HEK293 (cell line): Measurements from ENCODE around the gene LYZL4.

Source experiments
- CTCF ChIA-PET: fragments of 350-600 bp; formaldehyde crosslinking; extraction: SDS; loops from one replicate; lab custom pipeline; 2021; ENCODE audit warnings: antibody characterized with exemption; lab: Yijun Ruan, JAX
- POLR2A ChIA-PET: fragments of 300-600 bp; formaldehyde crosslinking; extraction: SDS; loops from one replicate; lab custom pipeline; 2020; ENCODE audit warnings: antibody characterized with exemption, inconsistent platforms; lab: Yijun Ruan, JAX
- H3K27ac ChIP-seq: fragments of 200-500 bp; sonication (Bioruptor generic); 2 replicates; pipeline ENCODE4 v1.5.1; 2014; ENCODE audit warnings: low read depth, low read length, control low read depth, inconsistent platforms; ENCODE audit errors: extremely low read depth
- H3K36me3 ChIP-seq, 2 experiments: fragments of 200-500 bp in 1 of 2; sonication (Bioruptor generic) in 1 of 2; 1 replicate in 1 of 2; 2 replicates in 1 of 2; pipeline ENCODE4 v1.5.1; 2014 to 2017; ENCODE audit warnings: inconsistent platforms in 2 of 2, low read length in 2 of 2; ENCODE audit not compliant: control insufficient read depth in 2 of 2, insufficient read depth in 1 of 2
- H3K4me1 ChIP-seq: fragments of 200-500 bp; sonication (Bioruptor generic); 2 replicates; pipeline ENCODE4 v1.5.1; 2014; ENCODE audit warnings: mild to moderate bottlenecking, low read length, inconsistent platforms; ENCODE audit not compliant: control insufficient read depth, insufficient read depth
- H3K4me3 ChIP-seq: 2 replicates; pipeline ENCODE4 v1.5.1; 2011; ENCODE audit warnings: low read depth, mild to moderate bottlenecking, control low read depth, low read length, moderate library complexity
- H3K9me3 ChIP-seq: fragments of 200-500 bp; sonication (Bioruptor generic); 2 replicates; pipeline ENCODE4 v1.5.1; 2014; ENCODE audit warnings: low read depth, low read length, inconsistent platforms; ENCODE audit not compliant: control insufficient read depth, insufficient read depth
- HOXA7 ChIP-seq: sonication (generic); formaldehyde crosslinking; IDR thresholded peaks from 2 replicates; pipeline ENCODE4 v1.8.1; 2022; ENCODE audit warnings: missing genetic modification reagents, borderline replicate concordance
- KLF1 ChIP-seq: fragments of 450-650 bp; formaldehyde crosslinking; IDR thresholded peaks from 2 replicates; pipeline ENCODE4 v1.5.1; 2016; ENCODE audit warnings: missing biosample characterization, missing genetic modification characterization
- KLF7 ChIP-seq: fragments of 450-650 bp; formaldehyde crosslinking; IDR thresholded peaks from 2 replicates; pipeline ENCODE4 v1.5.1; 2016; ENCODE audit warnings: missing biosample characterization, missing genetic modification characterization, borderline replicate concordance
- YY2 ChIP-seq: fragments of 450-650 bp; formaldehyde crosslinking; IDR thresholded peaks from 2 replicates; pipeline ENCODE4 v1.5.1; 2016; ENCODE audit warnings: missing biosample characterization, missing genetic modification characterization
- ZBTB20 ChIP-seq: fragments of 450-650 bp; formaldehyde crosslinking; IDR thresholded peaks from 2 replicates; pipeline ENCODE4 v1.5.1; 2016; ENCODE audit warnings: missing biosample characterization, missing genetic modification characterization
- ZBTB44 ChIP-seq: fragments of 450-650 bp; IDR thresholded peaks from 2 replicates; pipeline ENCODE4 v1.5.1; 2018; ENCODE audit warnings: missing biosample characterization, mild to moderate bottlenecking, missing genetic modification characterization
- ZBTB49 ChIP-seq: fragments of 450-650 bp; formaldehyde crosslinking; IDR thresholded peaks from 2 replicates; pipeline ENCODE4 v1.5.1; 2016; ENCODE audit warnings: missing biosample characterization, missing genetic modification characterization, low read depth
- ZNF223 ChIP-seq: fragments of 450-650 bp; formaldehyde crosslinking; IDR thresholded peaks from 2 replicates; pipeline ENCODE4 v1.5.1; 2016; ENCODE audit warnings: missing biosample characterization, missing genetic modification characterization
- ZNF26 ChIP-seq: fragments of 450-650 bp; formaldehyde crosslinking; IDR thresholded peaks from 2 replicates; pipeline ENCODE4 v1.5.1; 2016; ENCODE audit warnings: missing biosample characterization, missing genetic modification characterization
- ZNF292 ChIP-seq: fragments of 450-650 bp; formaldehyde crosslinking; IDR thresholded peaks from 2 replicates; pipeline ENCODE4 v1.5.1; 2016; ENCODE audit warnings: low read depth, missing biosample characterization, missing genetic modification characterization, borderline replicate concordance
- ZNF354C ChIP-seq: fragments of 450-650 bp; formaldehyde crosslinking; IDR thresholded peaks from 2 replicates; pipeline ENCODE4 v1.5.1; 2016; ENCODE audit warnings: missing biosample characterization, missing genetic modification characterization, low read depth, borderline replicate concordance
- ZNF366 ChIP-seq: fragments of 450-650 bp; formaldehyde crosslinking; conservative IDR thresholded peaks from 2 replicates; pipeline ENCODE4 v1.5.1; 2016; ENCODE audit warnings: missing biosample characterization, missing genetic modification characterization
- ZNF391 ChIP-seq: fragments of 450-650 bp; formaldehyde crosslinking; IDR thresholded peaks from 2 replicates; pipeline ENCODE4 v1.5.1; 2016; ENCODE audit warnings: low read depth, missing biosample characterization, missing genetic modification characterization, borderline replicate concordance
- ZNF416 ChIP-seq: fragments of 450-650 bp; formaldehyde crosslinking; IDR thresholded peaks from 2 replicates; pipeline ENCODE4 v1.5.1; 2016; ENCODE audit warnings: missing biosample characterization, missing genetic modification characterization
- ZNF433 ChIP-seq: fragments of 450-650 bp; formaldehyde crosslinking; IDR thresholded peaks from 2 replicates; pipeline ENCODE4 v1.5.1; 2016; ENCODE audit warnings: missing biosample characterization, missing genetic modification characterization, low read depth
- ZNF501 ChIP-seq: fragments of 450-650 bp; formaldehyde crosslinking; IDR thresholded peaks from 2 replicates; pipeline ENCODE4 v1.5.1; 2016; ENCODE audit warnings: missing biosample characterization, missing genetic modification characterization
- ZNF514 ChIP-seq: fragments of 450-650 bp; formaldehyde crosslinking; IDR thresholded peaks from 2 replicates; pipeline ENCODE4 v1.5.1; 2016; ENCODE audit warnings: missing biosample characterization, missing genetic modification characterization
- ZNF521 ChIP-seq: fragments of 450-650 bp; formaldehyde crosslinking; IDR thresholded peaks from 2 replicates; pipeline ENCODE4 v1.5.1; 2017; ENCODE audit warnings: missing biosample characterization, mild to moderate bottlenecking, missing genetic modification characterization
- ZNF548 ChIP-seq: fragments of 450-650 bp; formaldehyde crosslinking; IDR thresholded peaks from 2 replicates; pipeline ENCODE4 v1.5.1; 2016; ENCODE audit warnings: missing biosample characterization, missing genetic modification characterization
- ZNF596 ChIP-seq: fragments of 450-650 bp; IDR thresholded peaks from 2 replicates; pipeline ENCODE4 v1.5.0; 2018; ENCODE audit warnings: missing biosample characterization, mild to moderate bottlenecking, missing genetic modification characterization, moderate library complexity
- ZNF639 ChIP-seq: fragments of 450-650 bp; formaldehyde crosslinking; IDR thresholded peaks from 2 replicates; pipeline ENCODE4 v1.5.1; 2016; ENCODE audit warnings: missing biosample characterization, missing genetic modification characterization
- ZNF645 ChIP-seq: fragments of 450-650 bp; formaldehyde crosslinking; IDR thresholded peaks from 2 replicates; pipeline ENCODE4; 2016; ENCODE audit warnings: missing biosample characterization, missing genetic modification characterization
- ZNF701 ChIP-seq: fragments of 450-650 bp; formaldehyde crosslinking; IDR thresholded peaks from 2 replicates; pipeline ENCODE4 v1.5.1; 2016; ENCODE audit warnings: missing biosample characterization, missing genetic modification characterization
- ZSCAN16 ChIP-seq: fragments of 450-650 bp; formaldehyde crosslinking; IDR thresholded peaks from 2 replicates; pipeline ENCODE4 v1.5.1; 2016; ENCODE audit warnings: missing biosample characterization, missing genetic modification characterization

The LYZL4 gene

GRCh38 chr3:42376344-42376798 lies 34.0 kb downstream of the LYZL4 start (continued):
- TF ChIP-seq ZNF645 (tag by site-specific recombination) (no peak), ZNF433 (tag by site-specific recombination) (no peak), ZBTB49 (no peak), ZBTB20 (tag by site-specific recombination) (no peak), ZNF501 (tag by site-specific recombination) (no peak), ZNF514 (tag by site-specific recombination) (no peak), KLF7 (tag by site-specific recombination) (no peak), HOXA7 (CRISPR knock-in tag) (no peak), ZNF354C (tag by site-specific recombination) (no peak)
- TF ChIP-seq, all 188 proteins: peak for 5

GRCh38 chr3:42375121-42375800 lies 35.1 kb downstream of the LYZL4 start:
- Histone ChIP-seq H3K9me3 (no peaks in the 10 kb centered on the region), H3K4me1 (no peaks in the 10 kb centered on the region), H3K36me3 (no peaks in the 10 kb centered on the region), H3K27ac (no peak overlapping the region), H3K4me3 (no peak overlapping the region)
- ChIA-PET CTCF (interaction anchor here (1.0 kb wide), 1 partner anchor 128 kb away, joined by 3 read pairs; no protein-coding TSS in a partner anchor), POLR2A (interaction anchor here (0.6 kb wide), 1 partner anchor 1766 kb away, joined by 3 read pairs; no protein-coding TSS in a partner anchor)
- TF ChIP-seq ZNF366 (no peak), YY2 (no peak), ZNF521 (no peak), ZNF701 (tag by site-specific recombination) (no peak), ZNF548 (tag by site-specific recombination) (no peak), ZNF501 (tag by site-specific recombination) (no peak), KLF1 (no peak), ZNF416 (tag by site-specific recombination) (no peak), ZNF223 (no peak), ZNF26 (tag by site-specific recombination) (no peak), ZNF639 (tag by site-specific recombination) (no peak), ZNF645 (tag by site-specific recombination) (no peak), ZNF596 (no peak), ZNF391 (no peak), ZBTB44 (tag by site-specific recombination) (no peak), ZNF292 (tag by site-specific recombination) (no peak), ZSCAN16 (tag by site-specific recombination) (no peak)
